Cardiac ventricle fibroblast (primary cell): ENCODE results near the gene SLCO1B3. TPM values are rescaled to one million over a fixed set of nuclear protein-coding genes. Genes with fewer than 3 reads are reported as not detected.

ENCODE experiments used
- total RNA-seq: library from RNA; depleted of rRNA; stranded (reverse); fragments of >200 nt; gene quantifications from 2 replicates; pipeline ENCODE4 v1.2.3, GENCODE V29; 2015

The SLCO1B3 gene, protein sequence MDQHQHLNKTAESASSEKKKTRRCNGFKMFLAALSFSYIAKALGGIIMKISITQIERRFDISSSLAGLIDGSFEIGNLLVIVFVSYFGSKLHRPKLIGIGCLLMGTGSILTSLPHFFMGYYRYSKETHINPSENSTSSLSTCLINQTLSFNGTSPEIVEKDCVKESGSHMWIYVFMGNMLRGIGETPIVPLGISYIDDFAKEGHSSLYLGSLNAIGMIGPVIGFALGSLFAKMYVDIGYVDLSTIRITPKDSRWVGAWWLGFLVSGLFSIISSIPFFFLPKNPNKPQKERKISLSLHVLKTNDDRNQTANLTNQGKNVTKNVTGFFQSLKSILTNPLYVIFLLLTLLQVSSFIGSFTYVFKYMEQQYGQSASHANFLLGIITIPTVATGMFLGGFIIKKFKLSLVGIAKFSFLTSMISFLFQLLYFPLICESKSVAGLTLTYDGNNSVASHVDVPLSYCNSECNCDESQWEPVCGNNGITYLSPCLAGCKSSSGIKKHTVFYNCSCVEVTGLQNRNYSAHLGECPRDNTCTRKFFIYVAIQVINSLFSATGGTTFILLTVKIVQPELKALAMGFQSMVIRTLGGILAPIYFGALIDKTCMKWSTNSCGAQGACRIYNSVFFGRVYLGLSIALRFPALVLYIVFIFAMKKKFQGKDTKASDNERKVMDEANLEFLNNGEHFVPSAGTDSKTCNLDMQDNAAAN
- not detected in 2 replicates for total RNA-seq

DNA sequence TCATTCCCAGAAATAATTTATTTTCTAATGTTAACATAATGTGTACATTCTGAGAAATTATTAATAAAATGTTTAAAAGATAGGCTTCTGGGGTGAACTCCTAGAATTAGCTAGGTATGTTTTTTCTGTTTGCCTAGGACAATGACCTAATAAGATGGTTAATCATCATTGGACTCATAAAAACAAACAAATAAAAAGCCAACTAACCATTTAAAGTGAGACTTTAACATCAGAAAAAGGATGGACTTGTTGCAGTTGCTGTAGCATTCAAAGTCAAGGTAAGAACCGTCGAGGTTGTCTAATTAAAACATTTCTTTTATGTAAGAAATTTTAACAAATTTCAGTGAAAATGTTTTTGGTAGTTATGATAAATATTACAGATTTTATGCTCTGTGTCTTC is at the start of gene SLCO1B3:
Gene SLCO1B3 (plus strand): TSS at position 219 of the 400 bp plus-strand sequence. CDS start 5,034 bp downstream, outside the sequence.

Other genes with a start within 250 kb of the SLCO1B3 start
- 0.25 TPM in 1 of 2 replicates, not detected in the other for gene SLCO1C1, start 115.4 kb upstream of the SLCO1B3 start, total RNA-seq